NT2/D1 (cell line): ENCODE results near the gene C16orf54.
"Not testable (repeated sequence)": the region's sequence is repeated elsewhere in the genome, so short reads cannot be mapped to it uniquely, and the experiment has no call there.

Experiments
- DNase-seq: peaks from one replicate; pipeline ENCODE4 v3.0.0-alpha.2; 2011; ENCODE audit warnings: low read depth, low spot score
- H3K27me3 ChIP-seq: 2 replicates; pipeline ENCODE4 v1.6.0; 2011; ENCODE audit warnings: mild to moderate bottlenecking; ENCODE audit not compliant: insufficient read length, insufficient read depth
- H3K36me3 ChIP-seq: 2 replicates; pipeline ENCODE4 v1.6.1; 2011; ENCODE audit warnings: mild to moderate bottlenecking, low read length, mixed read lengths; ENCODE audit not compliant: insufficient read depth, insufficient read length
- H3K4me1 ChIP-seq: 2 replicates; pipeline ENCODE4 v1.5.1; 2011; ENCODE audit not compliant: insufficient read depth, insufficient read length
- H3K4me3 ChIP-seq: 2 replicates; pipeline ENCODE4 v1.5.1; 2011; ENCODE audit warnings: low read depth; ENCODE audit not compliant: insufficient read length
- H3K9ac ChIP-seq: 2 replicates; pipeline ENCODE4 v1.6.0; 2011; ENCODE audit warnings: low read depth; ENCODE audit not compliant: insufficient read length
- H3K9me3 ChIP-seq: 2 replicates; pipeline ENCODE4 v1.5.1; 2011; ENCODE audit warnings: mild to moderate bottlenecking, low read length; ENCODE audit not compliant: insufficient read depth
- SUZ12 ChIP-seq: IDR thresholded peaks from 2 replicates; pipeline ENCODE4 v1.6.1; 2011; ENCODE audit not compliant: insufficient read length, insufficient read depth; ENCODE audit errors: extremely low read depth
- YY1 ChIP-seq: IDR thresholded peaks from 2 replicates; pipeline ENCODE4 v1.6.1; 2011; ENCODE audit not compliant: insufficient read length, insufficient read depth
- ZNF274 ChIP-seq: IDR thresholded peaks from 2 replicates; pipeline ENCODE4 v1.6.1; 2011; ENCODE audit warnings: mild to moderate bottlenecking, low read depth, low read length

The C16orf54 gene, protein sequence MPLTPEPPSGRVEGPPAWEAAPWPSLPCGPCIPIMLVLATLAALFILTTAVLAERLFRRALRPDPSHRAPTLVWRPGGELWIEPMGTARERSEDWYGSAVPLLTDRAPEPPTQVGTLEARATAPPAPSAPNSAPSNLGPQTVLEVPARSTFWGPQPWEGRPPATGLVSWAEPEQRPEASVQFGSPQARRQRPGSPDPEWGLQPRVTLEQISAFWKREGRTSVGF

DNA sequence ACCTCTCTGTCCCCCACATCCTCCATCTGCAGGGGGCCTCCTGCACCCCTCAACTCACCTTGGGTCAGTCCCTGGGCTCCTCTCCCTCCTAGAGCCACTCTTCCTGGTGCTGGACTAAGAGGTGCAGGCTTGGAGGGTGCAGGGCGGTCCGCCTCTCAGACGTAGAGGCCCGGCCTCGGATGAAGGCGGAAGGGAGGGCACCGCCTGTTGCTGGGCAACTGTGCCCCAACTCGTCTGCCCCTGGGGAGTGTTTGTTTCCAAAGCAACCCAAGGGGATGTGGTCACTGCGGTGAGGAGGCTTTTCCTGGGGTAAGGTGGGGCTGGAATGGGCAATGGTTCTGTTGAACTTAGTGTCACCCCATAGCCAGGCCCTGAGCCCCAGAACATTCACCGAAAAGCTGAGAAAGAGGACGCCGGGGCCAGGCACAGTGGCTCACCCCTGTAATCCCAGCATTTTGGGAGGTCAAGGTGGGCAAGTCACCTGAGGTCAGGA is at the start of gene C16orf54:
C16orf54 (minus strand) TSS at position 138 of the 493 bp plus-strand sequence. CDS start 1,039 bp downstream, outside the sequence.
- Histone ChIP-seq H3K9me3 (peaks cover 27% of the 10 kb centered on the region; the same call in 1 of the 2 replicates), H3K4me3 (no peak within 1 kb of the TSS), H3K4me1 (peaks cover 10% of the 10 kb centered on the region), H3K27me3 (no peaks in the 10 kb centered on the region), H3K9ac (peak within 1 kb of the TSS; percentile 32), H3K36me3 (peaks cover 8% of the 10 kb centered on the region)
- no peak for TF ChIP-seq ZNF274
- DNase-seq = no peak

DNA sequence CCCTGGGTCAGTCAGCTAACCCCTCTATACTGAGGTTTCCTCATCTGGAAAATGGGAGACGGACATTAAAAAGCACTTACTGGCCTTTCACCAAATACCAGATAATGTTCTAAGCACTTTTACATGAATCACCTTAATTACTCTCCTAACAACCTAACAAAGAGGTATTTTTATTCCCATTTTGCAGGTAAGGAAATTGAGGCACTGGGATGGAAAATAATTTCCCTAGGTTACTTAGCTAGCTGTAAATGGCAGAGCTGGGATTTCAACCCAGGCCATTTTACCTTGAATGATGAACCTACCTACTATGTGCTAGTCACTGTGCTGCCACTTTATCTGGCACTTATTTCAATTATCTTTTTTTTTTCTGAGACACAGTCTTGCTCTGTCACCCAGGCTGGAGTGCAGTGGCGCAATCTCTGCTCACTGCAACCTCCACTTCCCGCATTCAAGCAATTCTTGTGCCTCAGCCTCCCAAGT is 48.5 kb upstream of the C16orf54 start:
- DNase-seq = no peak
- Histone ChIP-seq H3K27me3 (no peaks in the 10 kb centered on the region), H3K4me3 (no peak overlapping the region), H3K4me1 (no peaks in the 10 kb centered on the region), H3K9ac (no peak overlapping the region), H3K9me3 (no peaks in the 10 kb centered on the region), H3K36me3 (peaks cover 68% of the 10 kb centered on the region)
- no peak for TF ChIP-seq SUZ12
- no peak for TF ChIP-seq ZNF274
- no peak for TF ChIP-seq YY1

DNA sequence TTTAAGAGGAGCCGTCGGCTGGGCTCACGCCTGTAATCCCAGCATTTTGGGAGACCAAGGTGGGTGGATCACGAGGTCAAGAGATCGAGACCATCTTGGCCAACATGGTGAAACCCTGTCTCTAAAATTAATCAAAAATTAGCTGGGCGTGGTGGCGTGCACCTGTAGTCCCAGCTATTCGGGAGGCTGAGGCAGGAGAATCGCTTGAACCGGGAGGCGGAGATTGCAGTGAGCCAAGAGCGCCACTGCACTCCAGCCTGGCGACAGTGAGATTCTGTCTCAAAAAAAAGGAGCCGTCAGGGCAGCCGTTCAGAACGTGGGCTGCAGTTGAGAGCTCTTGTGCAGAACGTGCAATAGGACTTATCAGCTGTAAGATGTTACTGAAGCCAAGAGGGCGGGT is 47.4 kb upstream of the C16orf54 start:
- H3K4me1 ChIP-seq, H3K9me3 ChIP-seq, DNase-seq, H3K4me3 ChIP-seq, H3K27me3 ChIP-seq, H3K9ac ChIP-seq: not testable (repeated sequence)
- peaks cover 57% of the 10 kb centered on the region for H3K36me3 ChIP-seq

DNA sequence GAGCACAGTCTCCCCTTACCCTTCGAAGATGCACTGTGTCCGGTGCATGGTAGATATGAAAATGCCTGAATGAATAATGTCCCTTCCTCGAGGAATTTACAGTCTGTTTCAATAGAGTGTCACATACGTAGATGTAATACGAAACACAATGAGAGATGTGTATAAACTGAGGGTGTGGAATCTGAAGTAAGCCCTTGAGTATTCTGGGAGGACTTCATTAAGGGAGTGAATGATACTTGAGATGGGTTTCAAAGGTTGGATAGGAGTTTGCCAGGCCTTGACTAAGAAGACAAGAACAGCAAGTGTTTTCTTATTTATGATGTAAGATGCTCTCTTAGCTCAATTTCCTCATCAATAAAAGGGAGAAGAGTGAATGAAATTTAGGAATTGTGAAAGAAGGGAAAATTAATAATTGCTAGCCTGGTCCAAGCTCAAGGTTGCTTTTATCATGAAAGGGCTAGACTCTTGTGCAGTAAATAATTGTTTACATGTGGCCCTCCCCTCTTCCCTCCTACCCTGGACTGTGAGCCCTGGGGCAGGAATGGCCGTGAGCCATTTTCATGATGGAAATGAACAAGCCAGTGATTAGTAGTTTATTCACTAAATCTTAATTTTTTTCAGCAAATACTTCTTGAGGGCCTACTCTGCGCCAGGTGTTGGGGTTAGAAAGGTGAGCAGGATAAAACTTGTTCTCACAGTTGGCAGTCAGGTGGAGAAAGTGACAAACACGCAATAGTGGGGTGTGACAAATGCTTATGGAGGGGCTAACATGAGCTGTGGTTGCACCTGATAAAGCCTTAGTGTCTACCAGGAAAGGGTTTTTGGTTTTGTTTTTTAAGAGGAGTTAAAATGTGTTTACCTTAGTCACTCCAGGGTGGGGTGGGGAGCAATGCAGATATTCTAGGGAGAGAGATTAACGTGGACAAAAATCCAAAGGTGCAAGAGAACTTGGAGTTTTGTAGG is 46.3 kb upstream of the C16orf54 start:
- no peak for DNase-seq
- H3K9ac ChIP-seq = peak overlapping the region; percentile 98
- H3K4me3 ChIP-seq = peak overlapping the region; percentile 97
- H3K4me1 ChIP-seq = no peaks in the 10 kb centered on the region
- no peaks in the 10 kb centered on the region for H3K27me3 ChIP-seq
- H3K9me3 ChIP-seq = no peaks in the 10 kb centered on the region
- TF ChIP-seq SUZ12 (no peak), YY1 (no peak), ZNF274 (no peak)
- H3K36me3 ChIP-seq = peaks cover 47% of the 10 kb centered on the region

DNA sequence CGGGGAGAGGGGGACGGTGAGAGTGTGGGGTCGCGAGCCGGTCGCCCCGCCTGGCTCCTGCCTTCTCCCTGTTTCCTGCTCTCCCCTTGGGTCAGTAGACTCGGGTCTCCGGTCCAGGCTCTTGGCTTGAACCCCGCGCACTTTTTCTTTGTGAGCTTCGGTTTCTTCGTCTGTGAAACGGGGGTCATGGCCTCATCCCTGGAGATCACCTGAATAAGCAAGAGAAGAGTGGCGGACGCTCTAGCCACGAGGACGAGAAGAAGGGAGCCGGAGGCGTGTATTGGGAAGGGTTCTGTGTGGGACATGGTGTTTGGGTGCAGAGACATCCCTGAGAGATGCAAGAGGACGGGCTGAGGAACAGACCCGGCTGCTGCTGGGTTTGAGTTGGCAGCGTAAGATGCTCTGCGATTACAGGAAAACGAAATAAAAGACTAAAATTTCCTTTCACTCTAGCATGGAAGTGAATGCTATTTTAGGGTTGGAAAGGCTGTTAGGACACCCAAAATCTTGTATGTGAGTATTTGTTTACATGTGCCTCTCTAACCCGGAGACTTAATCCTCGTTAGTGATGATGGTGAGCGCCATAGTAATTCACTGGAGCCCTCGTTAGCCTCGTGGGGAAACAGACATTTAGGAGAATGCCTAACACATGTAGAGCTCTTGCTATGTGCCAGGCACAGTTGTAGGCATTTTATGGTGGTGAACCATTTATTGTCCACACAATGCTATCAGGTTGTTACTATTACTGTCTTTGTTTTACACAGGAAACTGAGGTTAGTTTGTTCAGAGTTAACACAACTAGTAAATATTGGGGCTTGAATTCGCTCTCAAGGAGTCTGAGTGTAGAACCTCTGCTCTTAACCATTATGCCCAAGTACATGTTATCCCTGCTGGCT is 45.4 kb upstream of the C16orf54 start:
- no peaks in the 10 kb centered on the region for H3K27me3 ChIP-seq
- peak overlapping the region; percentile 98 for H3K9ac ChIP-seq
- no peak for TF ChIP-seq YY1
- TF ChIP-seq SUZ12 = no peak
- no peak for TF ChIP-seq ZNF274
- no peaks in the 10 kb centered on the region for H3K4me1 ChIP-seq
- H3K9me3 ChIP-seq = no peaks in the 10 kb centered on the region
- peak overlapping the region; percentile 97 for H3K4me3 ChIP-seq
- H3K36me3 ChIP-seq = peaks cover 37% of the 10 kb centered on the region
- DNase-seq = no peak

DNA sequence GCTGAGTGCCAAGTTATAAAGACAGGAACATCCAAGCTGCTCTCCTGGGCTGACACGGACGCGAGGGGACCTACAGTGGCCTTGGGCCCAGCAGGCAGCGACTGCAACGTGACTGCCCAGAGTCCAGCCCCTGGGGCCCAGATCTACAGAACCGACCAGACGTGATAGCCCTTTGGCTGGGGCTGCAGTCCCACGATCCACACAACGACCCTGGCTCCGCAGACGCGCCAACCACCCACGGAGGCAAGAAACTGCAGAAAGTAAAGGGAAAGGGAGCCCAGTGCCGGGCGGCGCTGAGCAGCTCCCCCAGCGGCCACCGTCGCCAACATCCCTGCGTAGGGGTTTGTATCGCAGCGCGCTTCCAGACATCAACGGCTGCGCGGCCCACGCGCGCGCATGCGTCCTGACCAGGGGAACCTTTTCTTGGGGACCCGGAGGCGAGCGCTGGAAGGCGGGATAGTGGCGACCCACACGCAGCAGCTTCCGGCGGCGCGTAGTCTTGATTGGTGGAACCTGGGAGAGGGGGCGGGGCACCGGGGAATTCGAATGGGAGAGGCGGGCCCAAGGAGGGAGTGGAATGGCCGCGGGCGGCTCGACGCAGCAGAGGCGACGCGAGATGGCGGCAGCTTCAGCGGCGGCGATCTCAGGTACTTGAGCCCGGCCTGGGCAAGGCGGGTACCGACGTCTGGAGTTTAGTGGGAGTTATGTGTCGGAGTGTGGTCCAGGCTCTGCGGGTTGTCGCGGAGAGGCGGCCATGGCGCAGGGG is 44.6 kb upstream of the C16orf54 start, which contains the start of gene KIF22:
KIF22 (plus strand) TSS at position 569 of the 766 bp plus-strand sequence; CDS start at position 578, 9 bp downstream.
- no peaks in the 10 kb centered on the region for H3K9me3 ChIP-seq
- H3K9ac ChIP-seq = peak within 1 kb of the TSS; percentile 98
- peaks cover 3% of the 10 kb centered on the region for H3K4me1 ChIP-seq
- peaks cover 33% of the 10 kb centered on the region for H3K36me3 ChIP-seq
- DNase-seq = peak; percentile 98
- no peak for TF ChIP-seq ZNF274
- TF ChIP-seq YY1 = peak; percentile 76
- TF ChIP-seq SUZ12 = no peak
- H3K27me3 ChIP-seq = peaks cover 3% of the 10 kb centered on the region
- peak within 1 kb of the TSS; percentile 97 for H3K4me3 ChIP-seq
